ENCODE data around the gene RNASE3.
A peak's percentile ranks its signal among the peaks of the same experiment; 100 is the strongest.
"Not testable (repeated sequence)": the region's sequence is repeated elsewhere in the genome, so short reads cannot be mapped to it uniquely, and the experiment has no call there.

The RNASE3 gene

GRCh38 chr14:20873370-20874177 is 17.6 kb upstream of the RNASE3 start:
- CTCF ChIA-PET = interaction anchor here (0.5 to 1.6 kb wide), 6 partner anchors 14 to 698 kb away, joined by 3 to 8 read pairs (median 4); no protein-coding TSS in a partner anchor

DNA sequence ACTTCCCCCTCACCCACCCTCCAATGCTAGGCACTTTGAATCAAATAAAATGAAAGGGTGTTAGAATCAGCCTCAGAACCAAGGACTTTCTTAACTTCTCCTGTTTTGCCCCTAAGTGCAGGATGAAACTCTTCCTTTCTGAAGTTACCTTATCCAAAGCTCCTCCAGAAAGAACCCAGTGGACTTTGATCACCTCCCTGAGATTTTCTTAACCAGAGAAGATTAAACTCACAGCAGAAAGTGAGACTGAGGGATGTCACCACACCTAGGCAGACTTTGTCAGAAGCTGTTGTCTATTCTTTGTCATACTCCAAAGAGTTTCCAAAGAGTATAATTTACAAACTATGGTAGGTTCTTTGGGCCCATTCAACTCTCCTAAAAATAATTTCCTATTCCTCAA is 14.2 kb upstream of the RNASE3 start:
- no peak for DNase-seq (ENCODE audit: extremely low spot score)
- ChIA-PET POLR2A (no interaction called here), CTCF (no interaction called here)
- TF ChIP-seq ARNT (IDR thresholded peaks at IDR 0.05) (no peak), L3MBTL2 (conservative IDR thresholded peaks at IDR 0.05) (no peak), ELF4 (IDR thresholded peaks at IDR 0.05) (no peak), BHLHE40 (IDR thresholded peaks at IDR 0.05; ENCODE audit: borderline replicate concordance) (no peak), SP1 (IDR thresholded peaks at IDR 0.05) (no peak), SUZ12 (IDR thresholded peaks at IDR 0.05) (no peak), FOXA1 (IDR thresholded peaks at IDR 0.05) (no peak), FOXM1 (IDR thresholded peaks at IDR 0.05; ENCODE audit: borderline replicate concordance) (no peak), ZNF384 (IDR thresholded peaks at IDR 0.05) (no peak)

More at GRCh38 chr14:20873370-20874177, 17.6 kb upstream of the RNASE3 start:
- peak; percentile 37; the same call in 1 of the 2 replicates for TF ChIP-seq L3MBTL2 (conservative IDR thresholded peaks at IDR 0.05)
- TF ChIP-seq TARDBP (IDR thresholded peaks at IDR 0.05) = no peak
- POLR2A ChIA-PET = interaction anchor here (1.2 kb wide), 1 partner anchor 98 kb away, joined by 5 read pairs; no protein-coding TSS in a partner anchor
- peak; percentile 77 for DNase-seq (ENCODE audit: extremely low spot score)

GRCh38 chr14:20878695-20879094 is 12.5 kb upstream of the RNASE3 start:
- no peak for TF ChIP-seq ZNF384 (IDR thresholded peaks at IDR 0.05)
- TF ChIP-seq SUZ12 (IDR thresholded peaks at IDR 0.05) = no peak
- TF ChIP-seq FOXM1 (IDR thresholded peaks at IDR 0.05; ENCODE audit: borderline replicate concordance) = no peak
- no peak for TF ChIP-seq ELF4 (IDR thresholded peaks at IDR 0.05)
- no peak for TF ChIP-seq HDGF (IDR thresholded peaks at IDR 0.05; ENCODE audit: borderline replicate concordance)
- TF ChIP-seq, protein P1, sequence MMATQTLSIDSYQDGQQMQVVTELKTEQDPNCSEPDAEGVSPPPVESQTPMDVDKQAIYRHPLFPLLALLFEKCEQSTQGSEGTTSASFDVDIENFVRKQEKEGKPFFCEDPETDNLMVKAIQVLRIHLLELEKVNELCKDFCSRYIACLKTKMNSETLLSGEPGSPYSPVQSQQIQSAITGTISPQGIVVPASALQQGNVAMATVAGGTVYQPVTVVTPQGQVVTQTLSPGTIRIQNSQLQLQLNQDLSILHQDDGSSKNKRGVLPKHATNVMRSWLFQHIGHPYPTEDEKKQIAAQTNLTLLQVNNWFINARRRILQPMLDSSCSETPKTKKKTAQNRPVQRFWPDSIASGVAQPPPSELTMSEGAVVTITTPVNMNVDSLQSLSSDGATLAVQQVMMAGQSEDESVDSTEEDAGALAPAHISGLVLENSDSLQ (IDR thresholded peaks at IDR 0.05) = no peak
- no peak for TF ChIP-seq SP1 (IDR thresholded peaks at IDR 0.05)
- TF ChIP-seq FOXA1 (IDR thresholded peaks at IDR 0.05) = no peak
- TF ChIP-seq TARDBP (IDR thresholded peaks at IDR 0.05) = no peak
- no peak for DNase-seq (ENCODE audit: extremely low spot score)
- CTCF ChIA-PET = no interaction called here
- POLR2A ChIA-PET = no interaction called here

- POLR2A ChIA-PET; DNase-seq (ENCODE audit: extremely low spot score); CTCF ChIA-PET: not testable (repeated sequence)
These were observed 10.0 kb upstream of the RNASE3 start for GRCh38 chr14:20881229-20881628.

GRCh38 chr14:20882787-20883186 is 8.4 kb upstream of the RNASE3 start:
- DNase-seq (ENCODE audit: extremely low spot score); POLR2A ChIA-PET; CTCF ChIA-PET: not testable (repeated sequence)

GRCh38 chr14:20888411-20888810 is 2.8 kb upstream of the RNASE3 start:
- POLR2A ChIA-PET; CTCF ChIA-PET; DNase-seq (ENCODE audit: extremely low spot score): not testable (repeated sequence)

- CTCF ChIA-PET, POLR2A ChIA-PET: not testable (repeated sequence)
These were observed 4.1 kb downstream of the RNASE3 start for GRCh38 chr14:20895322-20895721.

DNA sequence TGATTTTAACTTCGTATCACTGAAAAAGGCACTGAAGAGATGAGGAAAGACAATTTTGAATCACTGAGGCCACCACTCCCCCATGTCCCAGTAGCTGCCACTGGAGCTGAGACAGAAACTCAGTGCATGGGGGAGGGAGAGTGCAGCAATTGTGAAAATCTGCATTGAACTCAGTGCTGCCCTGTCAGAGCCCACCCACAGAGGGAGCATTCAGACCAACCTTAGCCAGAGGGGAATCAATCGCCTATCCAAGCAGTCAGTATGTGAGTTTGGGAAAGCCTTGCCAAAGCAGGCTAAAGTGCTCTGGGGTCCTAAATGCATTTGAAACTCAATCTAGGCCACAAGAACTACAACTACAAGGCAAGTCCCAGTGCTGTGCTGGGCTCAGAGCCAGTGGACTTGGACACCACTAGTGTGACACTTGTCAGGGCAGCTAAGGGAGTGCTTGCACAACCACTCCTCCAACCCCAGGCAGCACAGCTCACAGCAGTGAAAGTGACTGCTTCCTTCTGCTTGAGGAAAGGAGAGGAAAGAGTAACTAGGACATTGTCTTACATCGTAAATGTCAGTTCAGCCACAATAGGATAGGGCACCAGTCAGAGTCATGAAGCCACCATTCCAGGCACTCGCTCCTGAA is 13.3 kb downstream of the RNASE3 start:
- no peak for DNase-seq (ENCODE audit: extremely low spot score)
- TF ChIP-seq BHLHE40 (IDR thresholded peaks at IDR 0.05; ENCODE audit: borderline replicate concordance) = no peak
- no peak for TF ChIP-seq L3MBTL2 (conservative IDR thresholded peaks at IDR 0.05)
- no peak for TF ChIP-seq LEF1 (IDR thresholded peaks at IDR 0.05; ENCODE audit: borderline replicate concordance)
- TF ChIP-seq NFRKB (IDR thresholded peaks at IDR 0.05) = no peak
- no peak for TF ChIP-seq SP1 (IDR thresholded peaks at IDR 0.05)
- TF ChIP-seq FOXM1 (IDR thresholded peaks at IDR 0.05; ENCODE audit: borderline replicate concordance) = no peak
- TF ChIP-seq CTBP1 (IDR thresholded peaks at IDR 0.05; ENCODE audit: borderline replicate concordance) = no peak
- TF ChIP-seq SUZ12 (IDR thresholded peaks at IDR 0.05) = no peak
- TF ChIP-seq TARDBP (IDR thresholded peaks at IDR 0.05) = no peak
- TF ChIP-seq FOXK2 (IDR thresholded peaks at IDR 0.05) = no peak
- TF ChIP-seq FOXA1 (IDR thresholded peaks at IDR 0.05) = no peak
- no peak for TF ChIP-seq HDGF (IDR thresholded peaks at IDR 0.05; ENCODE audit: borderline replicate concordance)
- TF ChIP-seq ARNT (IDR thresholded peaks at IDR 0.05) = no peak
- no peak for TF ChIP-seq ZNF384 (IDR thresholded peaks at IDR 0.05)
- no peak for TF ChIP-seq ELF4 (IDR thresholded peaks at IDR 0.05)
- TF ChIP-seq, protein P1 (IDR thresholded peaks at IDR 0.05) = no peak
- ChIA-PET CTCF (no interaction called here), POLR2A (no interaction called here)

More at GRCh38 chr14:20895322-20895721, 4.1 kb downstream of the RNASE3 start:
- not testable (repeated sequence) for DNase-seq (ENCODE audit: extremely low spot score)
